SU-DHL-6 (cell line): ENCODE measurements around the gene PHF23.

Experiments
- H2AFZ ChIP-seq: fragments of 200-600 bp; sonication (generic); 2 replicates; pipeline ENCODE4 v1.6.1; 2014; ENCODE audit warnings: low read depth, mild to moderate bottlenecking, moderate library complexity, mixed read lengths, antibody characterized with exemption, low read length; ENCODE audit not compliant: severe bottlenecking
- H3F3A ChIP-seq: fragments of 200-600 bp; shearing (Covaris generic); 2 replicates; pipeline ENCODE4 v1.6.0; 2016; ENCODE audit warnings: antibody characterized with exemption, mild to moderate bottlenecking; ENCODE audit not compliant: insufficient read depth
- H3K27ac ChIP-seq: fragments of 200-600 bp; sonication (generic); 2 replicates; pipeline ENCODE4 v1.5.1; 2016; ENCODE audit warnings: low read depth, mild to moderate bottlenecking, low read length, moderate library complexity, mixed read lengths
- H3K27me3 ChIP-seq: fragments of 200-600 bp; sonication (generic), shearing (Covaris generic); 2 replicates; pipeline ENCODE4 v1.6.0; 2014; ENCODE audit warnings: mild to moderate bottlenecking, low read length
- H3K36me3 ChIP-seq: fragments of 200-600 bp; sonication (generic); 2 replicates; pipeline ENCODE4 v1.6.1; 2014; ENCODE audit warnings: mild to moderate bottlenecking, low read length, mixed read lengths
- H3K4me2 ChIP-seq: fragments of 300-600, 200-600 bp; shearing (Covaris generic), sonication (generic); 2 replicates; pipeline ENCODE4 v1.6.0; 2014; ENCODE audit warnings: low read length, low read depth, mild to moderate bottlenecking; ENCODE audit not compliant: poor library complexity, severe bottlenecking
- H3K4me3 ChIP-seq: fragments of 200-600 bp; sonication (generic); 2 replicates; pipeline ENCODE4 v1.5.1; 2014; ENCODE audit warnings: antibody characterized with exemption, low read length, mild to moderate bottlenecking, mixed read lengths; ENCODE audit not compliant: insufficient read depth, poor library complexity, severe bottlenecking
- H3K79me2 ChIP-seq: fragments of 200-600 bp; sonication (generic); 2 replicates; pipeline ENCODE4 v1.6.1; 2014; ENCODE audit warnings: mild to moderate bottlenecking, low read length, moderate library complexity; ENCODE audit not compliant: insufficient read depth
- H3K9ac ChIP-seq: fragments of 200-600 bp; sonication (generic); 2 replicates; pipeline ENCODE4 v1.7.0; 2014; ENCODE audit warnings: mild to moderate bottlenecking, low read length
- H3K9me2 ChIP-seq: fragments of 200-600 bp; sonication (generic); replicated peaks from 2 replicates; pipeline ENCODE4 v1.6.1; 2014; ENCODE audit warnings: low read length; ENCODE audit not compliant: insufficient read depth
- H3K9me3 ChIP-seq: fragments of 200-600 bp; sonication (generic); 2 replicates; pipeline ENCODE4 v1.6.1; 2014; ENCODE audit warnings: low read length, mixed read lengths; ENCODE audit not compliant: insufficient read depth
- H4K20me1 ChIP-seq: fragments of 200-600 bp; sonication (generic); 2 replicates; pipeline ENCODE4 v1.6.1; 2014; ENCODE audit warnings: low read depth, mild to moderate bottlenecking, antibody characterized with exemption, low read length, moderate library complexity, mixed read lengths
- EZH2phosphoT487 ChIP-seq: fragments of 200-600 bp; sonication (generic), shearing (Covaris generic); conservative IDR thresholded peaks from 2 replicates; pipeline ENCODE4 v1.6.1; 2018; ENCODE audit warnings: mild to moderate bottlenecking, antibody characterized with exemption, low read length, moderate library complexity, mixed read lengths
- TF ChIP-seq, protein P1 (sequence below): fragments of 200-600 bp; sonication (generic); IDR thresholded peaks from one replicate; pipeline ENCODE4 v1.5.1; 2017; ENCODE audit warnings: antibody characterized with exemption, mild to moderate bottlenecking, low read length, moderate library complexity; ENCODE audit not compliant: insufficient read depth, poor library complexity, severe bottlenecking

Gene PHF23

DNA sequence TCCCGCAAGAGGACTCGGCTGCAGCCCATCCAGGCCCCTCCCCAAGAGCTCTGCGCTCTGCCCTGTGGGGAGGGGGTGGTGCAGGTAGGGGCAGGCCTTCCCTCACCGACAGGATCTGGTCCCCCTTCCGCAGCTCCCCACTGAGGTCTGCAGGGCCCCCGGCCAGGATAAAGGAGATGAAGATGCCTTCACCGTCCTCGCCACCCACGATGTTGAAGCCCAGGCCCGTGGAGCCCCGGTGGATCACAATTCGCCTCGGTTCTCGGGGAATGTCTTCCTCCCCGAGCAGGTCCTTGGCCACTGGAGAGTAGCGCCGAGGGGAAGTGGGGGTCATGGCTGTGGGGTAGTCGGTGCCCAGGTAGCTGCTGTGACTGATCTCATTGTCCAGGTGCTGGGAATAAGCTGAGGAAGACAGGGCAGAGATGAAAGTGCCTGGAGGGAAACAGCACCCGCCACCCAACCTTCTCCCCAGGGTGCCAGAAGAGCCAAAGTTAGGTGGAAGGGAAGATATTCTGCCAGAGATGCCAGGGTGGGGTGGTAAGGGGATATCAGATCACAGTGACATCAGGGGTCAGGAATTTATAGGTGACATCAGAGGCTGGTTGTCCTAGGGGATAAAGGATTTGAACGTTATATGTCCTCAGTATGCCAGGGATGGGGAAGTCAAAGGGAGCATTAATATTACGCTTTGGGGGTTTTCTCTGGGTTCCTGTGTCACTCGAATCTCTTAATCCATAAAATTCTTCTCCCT lies 42.4 kb downstream of the PHF23 start:
- no peak overlapping the region for H3K4me2 ChIP-seq
- no peaks in the 10 kb centered on the region for H3K9me2 ChIP-seq
- no peak overlapping the region for H3K9ac ChIP-seq
- H3K4me3 ChIP-seq: no peak overlapping the region
- H3K36me3 ChIP-seq: no peaks in the 10 kb centered on the region
- no peaks in the 10 kb centered on the region for H3K79me2 ChIP-seq
- no peaks in the 10 kb centered on the region for H3F3A ChIP-seq
- no peaks in the 10 kb centered on the region for H4K20me1 ChIP-seq
- no peaks in the 10 kb centered on the region for H3K9me3 ChIP-seq
- no peak overlapping the region for H2AFZ ChIP-seq
- TF ChIP-seq, protein P1, sequence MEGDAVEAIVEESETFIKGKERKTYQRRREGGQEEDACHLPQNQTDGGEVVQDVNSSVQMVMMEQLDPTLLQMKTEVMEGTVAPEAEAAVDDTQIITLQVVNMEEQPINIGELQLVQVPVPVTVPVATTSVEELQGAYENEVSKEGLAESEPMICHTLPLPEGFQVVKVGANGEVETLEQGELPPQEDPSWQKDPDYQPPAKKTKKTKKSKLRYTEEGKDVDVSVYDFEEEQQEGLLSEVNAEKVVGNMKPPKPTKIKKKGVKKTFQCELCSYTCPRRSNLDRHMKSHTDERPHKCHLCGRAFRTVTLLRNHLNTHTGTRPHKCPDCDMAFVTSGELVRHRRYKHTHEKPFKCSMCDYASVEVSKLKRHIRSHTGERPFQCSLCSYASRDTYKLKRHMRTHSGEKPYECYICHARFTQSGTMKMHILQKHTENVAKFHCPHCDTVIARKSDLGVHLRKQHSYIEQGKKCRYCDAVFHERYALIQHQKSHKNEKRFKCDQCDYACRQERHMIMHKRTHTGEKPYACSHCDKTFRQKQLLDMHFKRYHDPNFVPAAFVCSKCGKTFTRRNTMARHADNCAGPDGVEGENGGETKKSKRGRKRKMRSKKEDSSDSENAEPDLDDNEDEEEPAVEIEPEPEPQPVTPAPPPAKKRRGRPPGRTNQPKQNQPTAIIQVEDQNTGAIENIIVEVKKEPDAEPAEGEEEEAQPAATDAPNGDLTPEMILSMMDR: no peak
- no peak for TF ChIP-seq EZH2phosphoT487
- no peaks in the 10 kb centered on the region for H3K27me3 ChIP-seq
- H3K27ac ChIP-seq: no peak overlapping the region

DNA sequence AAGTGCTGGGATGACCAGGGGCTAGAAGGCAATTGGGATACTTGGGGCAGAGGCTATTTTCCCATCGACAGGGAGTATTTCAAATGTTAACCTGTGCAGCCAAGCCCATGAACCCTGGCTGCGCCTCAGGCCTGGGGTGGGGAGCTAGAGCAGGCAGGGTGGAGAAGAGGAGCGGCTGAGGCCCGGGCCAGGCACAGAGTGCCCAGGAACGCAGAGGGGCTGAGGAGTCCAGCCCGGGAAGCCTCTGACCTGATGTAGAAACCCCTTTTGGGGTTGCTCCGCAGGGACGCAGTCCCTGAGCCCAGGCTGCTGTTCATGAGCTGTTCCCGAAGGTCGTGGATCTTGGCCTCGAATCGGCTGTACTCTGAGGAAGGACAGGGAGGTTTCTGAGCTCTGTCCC lies 43.3 kb downstream of the PHF23 start:
- TF ChIP-seq, protein P1: no peak
- TF ChIP-seq EZH2phosphoT487: no peak

DNA sequence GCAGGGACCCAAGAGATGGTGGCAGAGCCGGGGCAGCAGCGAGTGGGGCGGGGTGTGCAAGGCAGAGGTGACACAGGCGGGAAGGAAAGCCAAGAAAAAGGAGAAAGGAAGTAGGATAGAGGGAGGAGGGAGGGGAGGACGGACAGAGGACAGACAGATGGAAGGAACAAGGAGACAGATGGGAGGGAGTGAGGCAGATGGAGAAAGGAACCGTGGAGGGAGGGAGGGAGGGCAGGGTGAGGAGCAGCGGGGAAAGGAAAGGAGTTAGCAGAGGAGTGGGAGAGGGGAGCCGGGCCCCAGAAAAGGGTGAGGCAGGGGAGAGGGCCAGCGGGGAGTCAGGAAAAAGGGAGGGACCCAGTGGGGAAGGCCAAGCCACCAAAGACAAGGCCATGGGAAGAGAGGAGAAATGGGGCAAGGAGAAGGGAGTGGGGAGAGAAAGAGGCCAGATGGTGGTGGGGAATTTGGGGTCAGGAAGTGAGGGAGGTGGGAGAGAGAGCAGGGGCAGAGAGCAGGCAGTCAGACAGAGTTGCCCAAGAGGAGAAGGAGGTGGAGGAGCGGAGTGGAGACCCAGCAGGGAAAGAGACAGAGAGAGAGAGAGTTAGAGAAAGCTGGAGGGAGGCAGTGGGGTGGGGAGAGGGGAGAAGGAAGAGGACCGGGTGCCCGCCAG lies 46.9 kb downstream of the PHF23 start:
- H4K20me1 ChIP-seq: no peaks in the 10 kb centered on the region
- H3K4me3 ChIP-seq: no peak overlapping the region
- no peak overlapping the region for H3K4me2 ChIP-seq
- H3K27me3 ChIP-seq: no peaks in the 10 kb centered on the region
- H3K27ac ChIP-seq: no peak overlapping the region
- TF ChIP-seq, protein P1: no peak
- TF ChIP-seq EZH2phosphoT487: no peak
- no peak overlapping the region for H2AFZ ChIP-seq
- no peaks in the 10 kb centered on the region for H3F3A ChIP-seq
- no peaks in the 10 kb centered on the region for H3K9me2 ChIP-seq
- H3K9me3 ChIP-seq: no peaks in the 10 kb centered on the region
- H3K9ac ChIP-seq: no peak overlapping the region
- H3K79me2 ChIP-seq: no peaks in the 10 kb centered on the region
- no peaks in the 10 kb centered on the region for H3K36me3 ChIP-seq

More for the DNA sequence above, 43.3 kb downstream of the PHF23 start:
- no peak overlapping the region for H2AFZ ChIP-seq
- no peaks in the 10 kb centered on the region for H3F3A ChIP-seq
- no peaks in the 10 kb centered on the region for H4K20me1 ChIP-seq
- H3K36me3 ChIP-seq: no peaks in the 10 kb centered on the region
- no peak overlapping the region for H3K27ac ChIP-seq
- H3K9me3 ChIP-seq: no peaks in the 10 kb centered on the region
- no peaks in the 10 kb centered on the region for H3K27me3 ChIP-seq
- H3K79me2 ChIP-seq: no peaks in the 10 kb centered on the region
- H3K9ac ChIP-seq: no peak overlapping the region
- no peaks in the 10 kb centered on the region for H3K9me2 ChIP-seq
- no peak overlapping the region for H3K4me3 ChIP-seq
- H3K4me2 ChIP-seq: no peak overlapping the region
